ENCODE data around the gene SHQ1. TPM values are rescaled to one million over a fixed set of nuclear protein-coding genes. Genes with fewer than 3 reads are reported as not detected.

Gene SHQ1
- total and polyA plus RNA-seq, 5 donors from 2014 or later, result 14.5 to 26.3 (median 18.0) TPM

DNA sequence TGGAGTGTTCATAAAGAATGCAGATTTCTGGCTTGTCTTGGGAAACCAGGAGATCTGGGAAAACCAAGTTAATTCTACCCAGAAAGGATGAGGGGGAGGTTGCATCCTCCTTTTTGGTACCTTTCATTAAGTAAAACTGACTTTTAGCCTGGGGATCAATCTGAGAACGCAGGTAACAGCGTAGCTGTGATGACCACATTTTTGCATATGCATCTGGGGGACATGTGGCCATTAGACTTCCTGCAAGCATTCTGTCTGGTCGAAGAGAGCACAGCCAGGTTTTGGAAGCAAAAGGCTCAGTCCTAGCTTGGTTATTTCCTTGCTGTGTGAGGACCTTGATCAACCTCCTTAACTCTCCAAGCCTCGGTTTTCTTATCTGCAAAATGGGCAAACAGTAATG is 145.2 kb downstream of the SHQ1 start:
- H3K27ac Mint-ChIP-seq, result no peak overlapping the region
- H3K36me3 Mint-ChIP-seq, result no peaks in the 10 kb centered on the region
- H3K4me3 Mint-ChIP-seq, result no peak overlapping the region
- H3K9me3 Mint-ChIP-seq, result peaks cover 0 to 3% (median 0%) of the 10 kb centered on the region in 7 donors
- Histone ChIP-seq H3K4me3 (ENCODE audit: low read depth, low read length) (no peak overlapping the region), H3K9me3 (ENCODE audit: control insufficient read depth in 2 of 2, low read length in 2 of 2) (no peaks in the 10 kb centered on the region), H3K36me3 (ENCODE audit: control insufficient read depth, insufficient read depth, low read length) (no peaks in the 10 kb centered on the region), H3K27ac (ENCODE audit: insufficient read depth, low read length, poor library complexity, severe bottlenecking) (no peak overlapping the region), H3K27me3 (ENCODE audit: control insufficient read depth, insufficient read depth, low read length) (no peaks in the 10 kb centered on the region), H3K4me1 (ENCODE audit: control insufficient read depth, insufficient read depth, low read length, poor library complexity, severe bottlenecking) (no peaks in the 10 kb centered on the region)
- peaks cover 9% of the 10 kb centered on the region for H3K27me3 Mint-ChIP-seq
- no peaks in the 10 kb centered on the region for H3K4me1 Mint-ChIP-seq
- ATAC-seq (ENCODE audit: low read depth in 2 of 2) (no peak), DNase-seq (no peak)

DNA sequence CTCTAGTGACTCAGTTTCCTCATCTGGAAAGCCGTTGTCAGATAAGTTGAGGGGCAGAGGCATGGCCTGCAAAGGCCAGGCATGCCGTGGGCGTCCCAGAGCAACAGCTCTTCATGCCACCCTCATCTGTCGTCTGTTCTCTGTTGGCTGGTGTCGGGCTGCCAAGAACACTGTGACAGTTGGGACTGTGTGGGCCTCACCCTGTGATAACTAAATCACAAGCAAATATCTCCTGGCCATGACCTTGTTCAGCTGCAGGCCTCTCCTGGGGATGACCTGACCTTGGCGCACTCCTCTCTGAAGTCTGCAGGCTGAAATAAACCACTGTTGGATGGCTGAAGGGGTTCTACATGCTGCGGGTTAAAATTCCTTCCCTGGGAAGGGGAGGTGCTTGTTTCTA is 145.9 kb downstream of the SHQ1 start:
- Histone ChIP-seq H3K4me1 (ENCODE audit: control insufficient read depth, insufficient read depth, low read length, poor library complexity, severe bottlenecking) (no peaks in the 10 kb centered on the region), H3K27ac (ENCODE audit: insufficient read depth, low read length, poor library complexity, severe bottlenecking) (no peak overlapping the region), H3K27me3 (ENCODE audit: control insufficient read depth, insufficient read depth, low read length) (no peaks in the 10 kb centered on the region), H3K36me3 (ENCODE audit: control insufficient read depth, insufficient read depth, low read length) (no peaks in the 10 kb centered on the region), H3K4me3 (ENCODE audit: low read depth, low read length) (no peak overlapping the region), H3K9me3 (ENCODE audit: control insufficient read depth in 2 of 2, low read length in 2 of 2) (no peaks in the 10 kb centered on the region)
- Mint-ChIP-seq H3K27me3 (peaks cover 9% of the 10 kb centered on the region), H3K36me3 (no peaks in the 10 kb centered on the region), H3K27ac (no peak overlapping the region), H3K9me3 (peaks cover 0 to 3% (median 0%) of the 10 kb centered on the region in 7 donors), H3K4me1 (no peaks in the 10 kb centered on the region), H3K4me3 (no peak overlapping the region)
- ATAC-seq (ENCODE audit: low read depth in 2 of 2) (no peak), DNase-seq (no peak)

- H3K27ac Mint-ChIP-seq, result no peak overlapping the region
- H3K4me1 Mint-ChIP-seq, result no peaks in the 10 kb centered on the region
- no peaks in the 10 kb centered on the region for H3K27me3 ChIP-seq (ENCODE audit: control insufficient read depth, insufficient read depth, low read length)
- H3K4me1 ChIP-seq (ENCODE audit: control insufficient read depth, insufficient read depth, low read length, poor library complexity, severe bottlenecking), result no peaks in the 10 kb centered on the region
- DNase-seq (no peak), ATAC-seq (ENCODE audit: low read depth in 2 of 2) (no peak)
- H3K4me3 ChIP-seq (ENCODE audit: low read depth, low read length), result no peak overlapping the region
- H3K27me3 Mint-ChIP-seq, result peaks cover 4% of the 10 kb centered on the region
- no peaks in the 10 kb centered on the region for H3K36me3 Mint-ChIP-seq
- no peak overlapping the region for H3K27ac ChIP-seq (ENCODE audit: insufficient read depth, low read length, poor library complexity, severe bottlenecking)
- no peaks in the 10 kb centered on the region for H3K9me3 ChIP-seq (ENCODE audit: control insufficient read depth in 2 of 2, low read length in 2 of 2)
- H3K4me3 Mint-ChIP-seq, result no peak overlapping the region
- H3K36me3 ChIP-seq (ENCODE audit: control insufficient read depth, insufficient read depth, low read length), result no peaks in the 10 kb centered on the region
- peaks cover 0 to 3% (median 0%) of the 10 kb centered on the region in 7 donors for H3K9me3 Mint-ChIP-seq
Measured at GRCh38 chr3:72700106-72700505, 148.1 kb downstream of the SHQ1 start.

DNA sequence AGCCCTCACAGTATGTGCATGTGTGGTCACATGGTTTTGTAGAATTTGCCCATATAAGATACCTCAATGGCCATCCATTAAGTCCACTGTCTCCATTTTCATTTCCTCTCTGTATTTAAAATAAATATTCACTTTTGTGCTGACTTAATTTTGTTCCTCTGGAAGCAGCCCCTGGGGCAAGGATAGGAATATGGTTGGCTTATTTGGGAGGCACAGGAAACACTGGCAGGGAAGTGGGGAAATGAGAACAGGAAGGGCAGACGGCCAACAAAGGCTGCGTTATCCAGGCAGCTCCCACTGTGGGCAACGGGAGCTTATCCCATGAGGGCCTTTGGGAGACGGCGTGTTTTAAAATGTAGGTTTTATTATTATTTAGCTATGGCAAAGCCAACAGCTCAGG is 148.6 kb downstream of the SHQ1 start:
- H3K27ac ChIP-seq (ENCODE audit: insufficient read depth, low read length, poor library complexity, severe bottlenecking), result no peak overlapping the region
- H3K9me3 ChIP-seq (ENCODE audit: control insufficient read depth in 2 of 2, low read length in 2 of 2), result no peaks in the 10 kb centered on the region
- H3K36me3 ChIP-seq (ENCODE audit: control insufficient read depth, insufficient read depth, low read length), result no peaks in the 10 kb centered on the region
- no peaks in the 10 kb centered on the region for H3K4me1 ChIP-seq (ENCODE audit: control insufficient read depth, insufficient read depth, low read length, poor library complexity, severe bottlenecking)
- no peak overlapping the region for H3K4me3 ChIP-seq (ENCODE audit: low read depth, low read length)
- no peak for DNase-seq
- Mint-ChIP-seq H3K4me3 (no peak overlapping the region), H3K9me3 (peaks cover 0 to 3% (median 0%) of the 10 kb centered on the region in 7 donors), H3K4me1 (no peaks in the 10 kb centered on the region), H3K36me3 (no peaks in the 10 kb centered on the region), H3K27ac (no peak overlapping the region), H3K27me3 (no peaks in the 10 kb centered on the region)
- H3K27me3 ChIP-seq (ENCODE audit: control insufficient read depth, insufficient read depth, low read length), result no peaks in the 10 kb centered on the region
- no peak for ATAC-seq (ENCODE audit: low read depth in 2 of 2)

Other genes starting within 250 kb of the SHQ1 start
- 0.25 TPM for gene GXYLT2, start 39.6 kb upstream of the SHQ1 start, total RNA-seq
- under 1 TPM in 3 of 4 donors, not detected in 1; 0.06 to 0.14 (median 0.06) TPM for gene GXYLT2, start 39.6 kb upstream of the SHQ1 start, polyA plus RNA-seq
- gene PPP4R2, start 148.4 kb upstream of the SHQ1 start, total RNA-seq, result 98.4 TPM
- gene PPP4R2, start 148.4 kb upstream of the SHQ1 start, polyA plus RNA-seq, result 10 to 100 TPM; 39.1 to 65.6 (median 51.7) TPM
- 20.8 TPM for gene EBLN2, start 213.2 kb upstream of the SHQ1 start, total RNA-seq
- 1 to 10 TPM in 3 of 4 donors, under 1 TPM in 1; 0.80 to 1.3 (median 1.1) TPM for gene EBLN2, start 213.2 kb upstream of the SHQ1 start, polyA plus RNA-seq

Measured in CD4-positive, CD25-positive, alpha-beta regulatory T cell (primary cell).